Testis (tissue), 5 donors: ENCODE data around the gene NPC2. TPM values are rescaled to one million over a fixed set of nuclear protein-coding genes. Genes with fewer than 3 reads are reported as not detected.
A peak's percentile ranks its signal among the peaks of the same experiment; 100 is the strongest.

Experiments used
- DNase-seq: peaks from one replicate; pipeline ENCODE4 v3.0.0-alpha.2; 2019
- H3K27ac ChIP-seq, 2 donors: fragments of 200-600 bp; sonication (generic); one replicate each; pipeline ENCODE4 v1.5.1; 2019
- H3K27me3 ChIP-seq: fragments of 200-600 bp; sonication (generic); one replicate; pipeline ENCODE4 v1.5.1; 2019
- H3K36me3 ChIP-seq: fragments of 200-600 bp; sonication (generic); one replicate; pipeline ENCODE4 v1.5.1; 2017; ENCODE audit warnings: low read depth; ENCODE audit errors: missing control alignments
- H3K4me1 ChIP-seq: fragments of 200-600 bp; sonication (generic); one replicate; pipeline ENCODE4 v1.5.1; 2019
- H3K4me3 ChIP-seq, 2 donors: fragments of 200-600 bp; sonication (generic); one replicate each; pipeline ENCODE4 v1.5.1; 2017 to 2019
- H3K9me3 ChIP-seq: fragments of 200-600 bp; sonication (generic); one replicate; pipeline ENCODE4 v1.5.1; 2017
- CTCF ChIP-seq, 3 experiments: fragments of 450-650 bp in 2 of 3; fragments of 200-600 bp in 1 of 3; sonication (generic) in 1 of 3; IDR thresholded peaks; one replicate each; pipeline ENCODE4 v1.5.1; 2016 to 2019; ENCODE audit warnings: antibody characterized with exemption in 3 of 3, mild to moderate bottlenecking in 2 of 3, moderate library complexity in 1 of 3
- POLR2A ChIP-seq: fragments of 450-650 bp; IDR thresholded peaks from one replicate; pipeline ENCODE4 v1.6.1; 2017; ENCODE audit warnings: antibody characterized with exemption, mild to moderate bottlenecking, moderate library complexity
- whole genome bisulfite sequencing, 2 donors: methylation state at CpG; one replicate each; pipeline ENCODE4 v1.1.5; 2018; 5-methylcytosine and 5-hydroxymethylcytosine counted together
- intact Hi-C: fragments of 100-400 bp; cut with DNase I; formaldehyde crosslinking; loops from one replicate; pipeline ENCODE4 v1.15.1; 2023; ENCODE audit warnings: low total_unique reads
- long read RNA-seq, 2 donors: transcript quantifications; one replicate each; lab custom pipeline, GENCODE V29; 2026
- polyA plus RNA-seq: library from polyadenylated mRNA; stranded (reverse); fragments of 350-450 nt; fragmentation: Illumina TruSeq; extraction: RNeasy Lipid Tissue Mini Kit (QIAGEN cat#74804); gene quantifications from one replicate; pipeline ENCODE4 v1.2.3, GENCODE V29; 2014; ENCODE audit warnings: low read depth, low replicate concordance; ENCODE audit not compliant: insufficient read depth
- total RNA-seq, 2 donors: library from RNA; depleted of rRNA; stranded (reverse); fragments of >200 nt; gene quantifications; one replicate each; pipeline ENCODE4 v1.2.3, GENCODE V29; 2016

NPC2 gene
- total RNA-seq: 100 to 1,000 TPM; 393 to 628 TPM
- 291 TPM for polyA plus RNA-seq
- long read RNA-seq, donor 1, transcript NPC2-207 (5 exons, 1,035 nt): major isoform, 190 of 362 reads
- long read RNA-seq, donor 1, partial matches to known transcripts: 171 of 362 reads
- long read RNA-seq, donor 1, other reads (novel, unspliced or antisense): 0 of 362 reads
- long read RNA-seq, donor 2, transcript NPC2-207 (5 exons, 1,035 nt): major isoform, 129 of 206 reads
- long read RNA-seq, donor 2, partial matches to known transcripts: 34 of 206 reads
- long read RNA-seq, donor 2, other reads (novel, unspliced or antisense): 41 of 206 reads

DNA sequence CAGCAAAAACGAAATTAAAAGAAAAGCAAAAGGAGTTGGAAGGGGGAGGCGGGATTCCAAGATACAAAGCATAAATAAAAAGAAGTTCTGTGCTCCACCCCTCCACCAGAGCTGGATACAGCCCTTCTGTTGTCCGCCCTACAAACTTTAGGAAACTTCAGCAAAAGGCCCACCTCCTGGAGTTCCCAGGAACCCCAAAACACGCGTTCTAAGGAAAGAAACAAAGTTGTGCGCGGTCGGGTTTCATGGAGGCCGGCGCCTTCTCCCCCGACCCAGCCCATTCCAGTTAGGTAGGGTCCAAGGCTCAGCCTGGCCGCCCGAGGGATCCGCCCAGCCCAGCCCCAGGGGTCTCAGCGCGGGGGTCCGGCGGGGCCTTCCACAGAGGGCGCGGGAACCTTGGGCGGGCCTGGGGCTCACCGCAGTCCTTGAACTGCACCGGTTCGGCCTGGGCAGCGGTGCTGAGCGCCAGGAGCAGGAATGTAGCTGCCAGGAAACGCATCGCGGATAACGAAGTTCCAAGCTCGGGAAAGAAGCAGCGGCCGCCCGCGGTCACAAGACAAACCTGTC lies at the start of gene NPC2:
Gene NPC2 (minus strand): TSS at position 530 of the 567 bp plus-strand sequence. CDS start 31 bp downstream, at position 499.
- Histone ChIP-seq H3K27ac (peak within 1 kb of the TSS; percentile 94 to 97), H3K36me3 (no peaks in the 10 kb centered on the region), H3K9me3 (no peaks in the 10 kb centered on the region), H3K4me1 (peaks cover 12% of the 10 kb centered on the region), H3K4me3 (peak within 1 kb of the TSS; percentile 78 to 94), H3K27me3 (no peaks in the 10 kb centered on the region)
- no peak for DNase-seq
- TF ChIP-seq POLR2A: peak; percentile 60
- TF ChIP-seq CTCF (IDR thresholded peaks at IDR 0.05): peak in 1 of 3 experiments; percentile 1
- WGBS, 2 donors: 0% methylated on average over 11 to 15 of the region's 35 CpGs
- intact Hi-C loops: no loop called here

DNA sequence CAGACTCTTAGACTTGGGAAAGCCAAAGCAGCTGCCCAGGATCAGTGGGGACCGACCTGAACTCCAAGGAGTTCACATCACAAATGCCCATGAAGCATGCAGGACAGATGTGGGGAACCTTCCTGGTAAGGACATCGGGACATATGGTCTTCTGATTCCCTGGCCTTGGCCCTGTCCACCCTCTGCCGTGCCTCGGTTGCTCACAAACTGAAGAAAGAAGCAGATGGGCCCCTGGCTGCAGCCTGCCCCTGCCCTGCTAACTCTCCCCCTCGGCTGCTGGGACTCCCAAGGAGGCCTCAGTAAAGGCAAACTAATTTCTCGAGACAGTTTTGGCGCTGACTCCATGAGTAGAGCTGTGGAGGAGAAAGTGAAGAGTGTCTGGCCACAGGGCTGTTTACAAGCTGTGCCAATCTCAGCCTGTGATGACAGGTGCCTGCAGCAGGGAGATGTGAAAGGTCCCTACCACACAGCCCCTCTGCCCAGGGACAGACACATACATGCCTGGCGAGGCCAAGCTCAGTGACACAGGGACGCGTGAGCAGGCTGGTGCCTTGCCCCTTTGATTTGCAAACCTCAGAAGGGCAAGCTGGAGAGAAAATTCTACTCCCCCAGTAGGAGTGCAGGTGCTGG lies 49.1 kb upstream of the NPC2 start:
- H3K36me3 ChIP-seq: no peaks in the 10 kb centered on the region
- H3K4me3 ChIP-seq: no peak overlapping the region
- no peaks in the 10 kb centered on the region for H3K27me3 ChIP-seq
- 78% methylated on average over 9 to 10 of the region's 10 CpGs for WGBS, 2 donors
- intact Hi-C loops: no loop called here
- H3K27ac ChIP-seq: no peak overlapping the region
- H3K4me1 ChIP-seq: no peaks in the 10 kb centered on the region
- no peak for TF ChIP-seq CTCF (IDR thresholded peaks at IDR 0.05)
- no peak for TF ChIP-seq POLR2A
- no peaks in the 10 kb centered on the region for H3K9me3 ChIP-seq
- no peak for DNase-seq

- Histone ChIP-seq H3K4me3 (no peak overlapping the region), H3K36me3 (no peaks in the 10 kb centered on the region), H3K27ac (no peak overlapping the region), H3K9me3 (no peaks in the 10 kb centered on the region), H3K4me1 (no peaks in the 10 kb centered on the region), H3K27me3 (no peaks in the 10 kb centered on the region)
- WGBS, 2 donors: 89 to 92% methylated on average over 3 of the region's 3 CpGs
- no peak for DNase-seq
- intact Hi-C loops: no loop called here
- TF ChIP-seq POLR2A: no peak
- TF ChIP-seq CTCF (IDR thresholded peaks at IDR 0.05): no peak
These were observed 48.1 kb upstream of the NPC2 start for GRCh38 chr14:74541225-74541624.

GRCh38 chr14:74539503-74539902 lies 46.4 kb upstream of the NPC2 start:
- DNase-seq: no peak
- H3K27ac ChIP-seq: no peak overlapping the region
- TF ChIP-seq POLR2A: no peak
- no peak for TF ChIP-seq CTCF (IDR thresholded peaks at IDR 0.05)
- no peaks in the 10 kb centered on the region for H3K4me1 ChIP-seq
- H3K27me3 ChIP-seq: no peaks in the 10 kb centered on the region
- no peaks in the 10 kb centered on the region for H3K9me3 ChIP-seq
- no peak overlapping the region for H3K4me3 ChIP-seq
- intact Hi-C loops: no loop called here
- H3K36me3 ChIP-seq: no peaks in the 10 kb centered on the region
- 79 to 81% methylated on average over 4 of the region's 4 CpGs for WGBS, 2 donors
